ENCODE measurements around the gene RNF169. TPM values are rescaled to one million over a fixed set of nuclear protein-coding genes. Genes with fewer than 3 reads are reported as not detected.

Gene RNF169
- total and polyA plus RNA-seq, 2 of the 4 experiments (the other 2 are of a cell fraction), result 3.6 to 23.3 TPM

GRCh38 chr11:74720596-74721478 is 27.8 kb upstream of the RNF169 start:
- Histone ChIP-seq H4K91ac (ENCODE audit: insufficient read depth, low read depth, low read length) (peak overlapping the region; percentile 96), H3K4me1 (ENCODE audit: control insufficient read depth, insufficient read depth, low read length) (peaks cover 51% of the 10 kb centered on the region), H3K23ac (ENCODE audit: low read depth, low read length) (peak overlapping the region; percentile 77), H3K4me2 (ENCODE audit: low read depth, low read length) (peak overlapping the region; percentile 48; the same call in 1 of the 2 replicates), H3K18ac (ENCODE audit: low read depth, low read length) (peak overlapping the region; percentile 93), H3K9ac (ENCODE audit: low read depth, low read length) (peak overlapping the region; percentile 62), H2AFZ (replicated peaks; ENCODE audit: low read length, poor library complexity) (peak overlapping the region; percentile 70), H3K79me1 (ENCODE audit: low read depth in 1 of 2, low read length in 2 of 2) (no peaks in the 10 kb centered on the region), H4K5ac (ENCODE audit: low read depth, low read length) (peak overlapping the region; percentile 90), H3K4me3 (ENCODE audit: insufficient read depth, low read depth, low read length) (no peak overlapping the region), H2BK20ac (ENCODE audit: low read depth, low read length) (peak overlapping the region; percentile 94), H3K56ac (ENCODE audit: extremely low read depth, insufficient read depth, low read length) (peak overlapping the region; percentile 59), H2BK5ac (ENCODE audit: low read depth, low read length, poor library complexity, severe bottlenecking) (peak overlapping the region; percentile 89), H2AK9ac (replicated peaks; ENCODE audit: low read depth, low read length, poor library complexity) (peak overlapping the region; percentile 10), H3K9me3 (ENCODE audit: control insufficient read depth, insufficient read depth, low read length) (no peaks in the 10 kb centered on the region), H4K8ac (ENCODE audit: low read depth in 2 of 2, low read length in 2 of 2) (peak overlapping the region; percentile 69 to 92), H4K20me1 (ENCODE audit: insufficient read depth, low read length) (no peaks in the 10 kb centered on the region), H3K14ac (replicated peaks; ENCODE audit: low read depth, low read length) (peak overlapping the region; percentile 69), H3K9me1 (ENCODE audit: insufficient read depth, low read length) (peaks cover 20% of the 10 kb centered on the region), H2BK15ac (ENCODE audit: low read depth, low read length) (peak overlapping the region; percentile 95), H2AK5ac (ENCODE audit: low read depth, low read length) (peak overlapping the region; percentile 98), H2BK120ac (ENCODE audit: low read depth, low read length) (peak overlapping the region; percentile 90), H3K4ac (ENCODE audit: low read depth, low read length) (peak overlapping the region; percentile 89), H3K36me3 (ENCODE audit: control insufficient read depth, insufficient read depth, low read length) (no peaks in the 10 kb centered on the region), H3K27me3 (ENCODE audit: control insufficient read depth, insufficient read depth, low read length) (no peaks in the 10 kb centered on the region), H3K27ac (ENCODE audit: insufficient read depth, low read length) (peak overlapping the region; percentile 92)
- peak; percentile 89 for DNase-seq
- 0% methylated on average over 1 of the region's 17 CpGs; no CpG with 5 or more reads in 1 of the 2 experiments for WGBS, 2 experiments (ENCODE audit: extremely low coverage in 2 of 2, insufficient read length in 1 of 2)
- in situ Hi-C loops (cut with MboI; ENCODE audit: low sequenced_read_pairs), result no loop called here
- dilution Hi-C loops (cut with HindIII; ENCODE audit: low sequenced_read_pairs, unreplicated experiment), result no loop called here
- CTCF ChIA-PET, result interaction anchor here (0.6 to 1.4 kb wide), 3 partner anchors 18 to 20 kb away, joined by 3 to 5 read pairs (median 3); no protein-coding TSS in a partner anchor
- ATAC-seq (ENCODE audit: low read depth), result peak; percentile 78
- intact Hi-C loops (cut with micrococcal nuclease), result loop anchor here (5.0 kb wide), 1 partner anchor 584 kb away; no protein-coding TSS in a partner anchor
- no TSS peak for BruUV-seq (replicated peaks)
- POLR2A ChIA-PET (ENCODE audit: unreplicated experiment), result interaction anchor here (0.9 kb wide), 1 partner anchor 18 kb away, joined by 3 read pairs; no protein-coding TSS in a partner anchor
- no peak for TF ChIP-seq CHD1 (IDR thresholded peaks at IDR 0.05; ENCODE audit: low read depth, low read length)
- TF ChIP-seq BHLHE40 (IDR thresholded peaks at IDR 0.05; ENCODE audit: low read depth, low read length), result peak; percentile 50
- TF ChIP-seq RFX5 (IDR thresholded peaks at IDR 0.05; ENCODE audit: low read depth, low read length), result no peak
- peak; percentile 93; the same call in 1 of the 2 replicates for TF ChIP-seq MAZ (IDR thresholded peaks at IDR 0.05; ENCODE audit: borderline replicate concordance, low read depth, low read length)
- no peak for TF ChIP-seq USF2 (IDR thresholded peaks at IDR 0.05; ENCODE audit: low read depth, low read length)
- TF ChIP-seq CTCF (conservative IDR thresholded peaks at IDR 0.05; ENCODE audit: low read depth, low read length), result no peak
- 0 out of 2 replicates have a peak, but pooled peaks have one; percentile 2 for TF ChIP-seq SMC3 (IDR thresholded peaks at IDR 0.05; ENCODE audit: low read depth, low read length)
- peak; percentile 96 for TF ChIP-seq CEBPB (IDR thresholded peaks at IDR 0.05; ENCODE audit: low read depth, low read length)
- TF ChIP-seq ELK1 (IDR thresholded peaks at IDR 0.05; ENCODE audit: borderline replicate concordance, low read depth, low read length), result no peak
- TF ChIP-seq MXI1 (IDR thresholded peaks at IDR 0.05; ENCODE audit: borderline replicate concordance, low read depth, low read length), result 0 out of 2 replicates have a peak, but pooled peaks have one; percentile 28
- no peak for TF ChIP-seq FOS (IDR thresholded peaks at IDR 0.05; ENCODE audit: low read depth, low read length)
- no peak for TF ChIP-seq RCOR1 (IDR thresholded peaks at IDR 0.05; ENCODE audit: insufficient replicate concordance, low read length)
- TF ChIP-seq POLR2A (IDR thresholded peaks at IDR 0.05; ENCODE audit: low read depth, low read length), result no peak
